ENCODE measurements around the gene ATP8B1. TPM values are rescaled to one million over a fixed set of nuclear protein-coding genes. Genes with fewer than 3 reads are reported as not detected.
"Not testable (repeated sequence)": the region's sequence is repeated elsewhere in the genome, so short reads cannot be mapped to it uniquely, and the experiment has no call there.

Gene ATP8B1
- total and polyA plus RNA-seq, 2 experiments from 2014 or later = 1.7 to 3.0 TPM

- no peak for TF ChIP-seq ZNF462 (CRISPR knock-in tag; IDR thresholded peaks at IDR 0.05)
- no peak for TF ChIP-seq CREB1 (CRISPR knock-in tag; IDR thresholded peaks at IDR 0.05; ENCODE audit: low read depth)
- no peak for TF ChIP-seq EZH2 (IDR thresholded peaks at IDR 0.05; ENCODE audit: low read depth, unreplicated experiment)
Measured at GRCh38 chr18:57738078-57738477, 65.0 kb downstream of the ATP8B1 start (continued).

GRCh38 chr18:57737400-57738060 lies 65.6 kb downstream of the ATP8B1 start:
- Histone ChIP-seq H3K4me2 (no peak overlapping the region), H3K27me3 (ENCODE audit: insufficient read depth) (no peaks in the 10 kb centered on the region), H3F3A (replicated peaks; ENCODE audit: low read depth) (no peaks in the 10 kb centered on the region), H2AFZ (no peak overlapping the region), H3K4me1 (ENCODE audit: insufficient read depth) (no peaks in the 10 kb centered on the region), H3K36me3 (ENCODE audit: insufficient read depth) (no peaks in the 10 kb centered on the region; the same call in 1 of the 2 replicates), H3K4me3 (no peak overlapping the region), H3K79me2 (replicated peaks; ENCODE audit: insufficient read depth) (no peaks in the 10 kb centered on the region), H3K27ac (ENCODE audit: low read depth) (no peak overlapping the region), H4K20me1 (replicated peaks; ENCODE audit: insufficient read depth) (no peaks in the 10 kb centered on the region; the same call in 1 of the 2 replicates), H3K9me2 (ENCODE audit: insufficient read depth) (peaks cover 4% of the 10 kb centered on the region; the same call in 1 of the 2 replicates)
- DNase-seq (ENCODE audit: low spot score) = no peak
- no peaks in the 10 kb centered on the region for H3K4me1 Mint-ChIP-seq
- H3K9me3 Mint-ChIP-seq = no peaks in the 10 kb centered on the region; the same call in 2 of the 3 replicates
- no peak for TF ChIP-seq EZH2phosphoT487 (IDR thresholded peaks at IDR 0.05; ENCODE audit: unreplicated experiment)
- H3K4me3 Mint-ChIP-seq = no peak overlapping the region
- no peaks in the 10 kb centered on the region for H3K36me3 Mint-ChIP-seq (ENCODE audit: low read depth)
- ATAC-seq = no peak
- H3K27me3 Mint-ChIP-seq (ENCODE audit: insufficient read depth, low read depth, poor library complexity) = no peaks in the 10 kb centered on the region
- no peak overlapping the region for H3K27ac Mint-ChIP-seq

GRCh38 chr18:57735042-57735441 lies 68.1 kb downstream of the ATP8B1 start:
- not testable (repeated sequence) for H3K79me2 ChIP-seq (replicated peaks; ENCODE audit: insufficient read depth); H3K27ac Mint-ChIP-seq; H3K27me3 Mint-ChIP-seq (ENCODE audit: insufficient read depth, low read depth, poor library complexity)

More at GRCh38 chr18:57735042-57735441, 68.1 kb downstream of the ATP8B1 start:
- not testable (repeated sequence) for H3K9me3 Mint-ChIP-seq; H3K27ac ChIP-seq (ENCODE audit: low read depth); H4K20me1 ChIP-seq (replicated peaks; ENCODE audit: insufficient read depth); H3K36me3 Mint-ChIP-seq (ENCODE audit: low read depth); H3K4me1 ChIP-seq (ENCODE audit: insufficient read depth); H3K36me3 ChIP-seq (ENCODE audit: insufficient read depth); H3K4me3 ChIP-seq; ATAC-seq; H2AFZ ChIP-seq; H3F3A ChIP-seq (replicated peaks; ENCODE audit: low read depth); H3K4me1 Mint-ChIP-seq; DNase-seq (ENCODE audit: low spot score); H3K4me2 ChIP-seq; H3K9me2 ChIP-seq (ENCODE audit: insufficient read depth); H3K27me3 ChIP-seq (ENCODE audit: insufficient read depth); H3K4me3 Mint-ChIP-seq
